DOHH2 (cell line): ENCODE results near the gene SCN10A.

Source experiments
- CTCF ChIP-seq: fragments of 200-600 bp; sonication (generic); IDR thresholded peaks from one replicate; pipeline ENCODE4 v1.5.1; 2014; ENCODE audit warnings: antibody characterized with exemption, mild to moderate bottlenecking, low read depth, low read length; ENCODE audit not compliant: poor library complexity, severe bottlenecking
- EZH2phosphoT487 ChIP-seq: fragments of 200-600 bp; sonication (generic); IDR thresholded peaks from 2 replicates; pipeline ENCODE4 v1.6.1; 2017; ENCODE audit warnings: borderline replicate concordance, mild to moderate bottlenecking, antibody characterized with exemption, low read length, moderate library complexity, mixed read lengths

- no peak for TF ChIP-seq CTCF
- no peak for TF ChIP-seq EZH2phosphoT487
These were observed 146.3 kb downstream of the SCN10A start for GRCh38 chr3:38669668-38670067.
